OCI-LY1 (cell line): ENCODE measurements around the gene RGPD3.
"Not testable (repeated sequence)": the region's sequence is repeated elsewhere in the genome, so short reads cannot be mapped to it uniquely, and the experiment has no call there.

ENCODE experiments used
- H2AFZ ChIP-seq: fragments of 200-600 bp; sonication (generic), shearing (Covaris generic); 2 replicates; pipeline ENCODE4 v1.6.0; 2014; ENCODE audit warnings: antibody characterized with exemption, mild to moderate bottlenecking, low read length
- H3F3A ChIP-seq: fragments of 200-600 bp; sonication (generic), shearing (Covaris generic); 2 replicates; pipeline ENCODE4 v1.6.0; 2014; ENCODE audit warnings: mild to moderate bottlenecking, antibody characterized with exemption, low read length, moderate library complexity; ENCODE audit not compliant: insufficient read depth
- H3K27ac ChIP-seq: fragments of 200-600 bp; sonication (generic); 2 replicates; pipeline ENCODE4 v1.5.1; 2014; ENCODE audit warnings: low read length, mixed run types, mild to moderate bottlenecking, low read depth; ENCODE audit not compliant: poor library complexity, severe bottlenecking
- H3K27me3 ChIP-seq: fragments of 200-600 bp; sonication (generic); 2 replicates; pipeline ENCODE4 v1.6.0; 2014; ENCODE audit warnings: antibody characterized with exemption, mild to moderate bottlenecking, low read length, moderate library complexity; ENCODE audit not compliant: insufficient read depth
- H3K36me3 ChIP-seq: fragments of 200-600 bp; sonication (generic); 2 replicates; pipeline ENCODE4 v1.6.1; 2014; ENCODE audit warnings: mild to moderate bottlenecking, antibody characterized with exemption, low read length, moderate library complexity, mixed read lengths; ENCODE audit not compliant: insufficient read depth
- H3K4me1 ChIP-seq: fragments of 200-600 bp; sonication (generic); 2 replicates; pipeline ENCODE4 v1.5.1; 2014; ENCODE audit warnings: mild to moderate bottlenecking, low read length, moderate library complexity; ENCODE audit not compliant: insufficient read depth, severe bottlenecking
- H3K4me2 ChIP-seq: fragments of 200-600 bp; sonication (generic), shearing (Covaris generic); 2 replicates; pipeline ENCODE4 v1.6.1; 2014; ENCODE audit warnings: low read length
- H3K4me3 ChIP-seq: fragments of 200-600 bp; sonication (generic); 2 replicates; pipeline ENCODE4 v1.5.1; 2014; ENCODE audit warnings: low read length, low read depth, mild to moderate bottlenecking, mixed read lengths; ENCODE audit not compliant: poor library complexity, severe bottlenecking
- H3K79me2 ChIP-seq: fragments of 200-600 bp; shearing (Covaris generic); 2 replicates; pipeline ENCODE4 v1.6.1; 2016; ENCODE audit warnings: mixed run types, low read length, mixed read lengths; ENCODE audit not compliant: insufficient read depth
- H3K9ac ChIP-seq: fragments of 200-600 bp; sonication (generic), shearing (Covaris generic); 2 replicates; pipeline ENCODE4 v1.6.1; 2014; ENCODE audit warnings: mild to moderate bottlenecking, low read length, mixed read lengths
- H3K9me2 ChIP-seq: fragments of 200-600 bp; sonication (generic), shearing (Covaris generic); 2 replicates; pipeline ENCODE4 v1.6.1; 2014; ENCODE audit warnings: low read depth, mild to moderate bottlenecking, low read length, mixed read lengths
- H3K9me3 ChIP-seq: fragments of 200-600 bp; shearing (Covaris generic); 2 replicates; pipeline ENCODE4 v1.6.1; 2014; ENCODE audit warnings: low read length, mixed read lengths
- H4K20me1 ChIP-seq: fragments of 200-600 bp; sonication (generic), shearing (Covaris generic); 2 replicates; pipeline ENCODE4 v1.6.0; 2016; ENCODE audit warnings: mild to moderate bottlenecking, low read length; ENCODE audit not compliant: insufficient read depth
- CTCF ChIP-seq: fragments of 200-600 bp; sonication (generic), shearing (Covaris generic); IDR thresholded peaks from 2 replicates; pipeline ENCODE4 v1.5.1; 2017; ENCODE audit warnings: mild to moderate bottlenecking, antibody characterized with exemption, low read length, moderate library complexity, mixed read lengths
- EZH2 ChIP-seq: fragments of 200-600 bp; sonication (generic), shearing (Covaris generic); IDR thresholded peaks from 2 replicates; pipeline ENCODE4 v1.8.0; 2017; ENCODE audit warnings: borderline replicate concordance, mixed run types, mild to moderate bottlenecking, antibody characterized with exemption, low read length, moderate library complexity, mixed read lengths

The RGPD3 gene

GRCh38 chr2:106468107-106468506, at the start of gene RGPD3:
Gene RGPD3 (minus strand): TSS chr2:106468413. CDS start chr2:106468288, 125 bp downstream.
- not testable (repeated sequence) for H3F3A ChIP-seq, H3K27ac ChIP-seq, H3K9ac ChIP-seq, H2AFZ ChIP-seq, H3K27me3 ChIP-seq, H3K9me2 ChIP-seq, H4K20me1 ChIP-seq, H3K4me3 ChIP-seq, H3K4me1 ChIP-seq, H3K4me2 ChIP-seq, H3K9me3 ChIP-seq, H3K79me2 ChIP-seq, H3K36me3 ChIP-seq

GRCh38 chr2:106517329-106517728, 49.1 kb upstream of the RGPD3 start:
- Histone ChIP-seq H3K36me3 (no peaks in the 10 kb centered on the region), H3K27me3 (no peaks in the 10 kb centered on the region), H3K4me3 (no peak overlapping the region), H3K9me3 (no peaks in the 10 kb centered on the region), H3K9ac (no peak overlapping the region), H3K4me2 (no peak overlapping the region), H2AFZ (no peak overlapping the region), H3K27ac (no peak overlapping the region), H3K4me1 (peaks cover 3% of the 10 kb centered on the region), H3F3A (no peaks in the 10 kb centered on the region), H4K20me1 (no peaks in the 10 kb centered on the region), H3K79me2 (no peaks in the 10 kb centered on the region), H3K9me2 (no peaks in the 10 kb centered on the region)
- no peak for TF ChIP-seq CTCF
- TF ChIP-seq EZH2 = no peak

GRCh38 chr2:106516864-106517263, 48.7 kb upstream of the RGPD3 start:
- peaks cover 3% of the 10 kb centered on the region for H3K4me1 ChIP-seq
- H3K27me3 ChIP-seq = no peaks in the 10 kb centered on the region
- no peak overlapping the region for H3K27ac ChIP-seq
- no peaks in the 10 kb centered on the region for H3K79me2 ChIP-seq
- H3K36me3 ChIP-seq = no peaks in the 10 kb centered on the region
- no peak overlapping the region for H3K4me2 ChIP-seq
- H3K9me3 ChIP-seq = no peaks in the 10 kb centered on the region
- H3K4me3 ChIP-seq = no peak overlapping the region
- TF ChIP-seq EZH2 (no peak), CTCF (no peak)
- no peak overlapping the region for H3K9ac ChIP-seq
- no peaks in the 10 kb centered on the region for H3K9me2 ChIP-seq
- no peaks in the 10 kb centered on the region for H4K20me1 ChIP-seq
- H3F3A ChIP-seq = no peaks in the 10 kb centered on the region
- no peak overlapping the region for H2AFZ ChIP-seq

GRCh38 chr2:106516436-106516835, 48.2 kb upstream of the RGPD3 start:
- Histone ChIP-seq H3K36me3 (no peaks in the 10 kb centered on the region), H3K9me3 (no peaks in the 10 kb centered on the region), H4K20me1 (no peaks in the 10 kb centered on the region), H3K27ac (no peak overlapping the region), H3K4me3 (no peak overlapping the region), H3F3A (no peaks in the 10 kb centered on the region), H3K9ac (no peak overlapping the region), H3K4me2 (no peak overlapping the region), H3K27me3 (no peaks in the 10 kb centered on the region), H2AFZ (no peak overlapping the region), H3K9me2 (no peaks in the 10 kb centered on the region), H3K79me2 (no peaks in the 10 kb centered on the region), H3K4me1 (peaks cover 3% of the 10 kb centered on the region)
- no peak for TF ChIP-seq EZH2
- no peak for TF ChIP-seq CTCF

GRCh38 chr2:106514827-106515226, 46.6 kb upstream of the RGPD3 start:
- not testable (repeated sequence) for H3K79me2 ChIP-seq, H3K36me3 ChIP-seq, H3K4me3 ChIP-seq, H3K9me3 ChIP-seq, H3K9ac ChIP-seq, H2AFZ ChIP-seq, H3K9me2 ChIP-seq, H3F3A ChIP-seq, H3K27me3 ChIP-seq, H3K4me2 ChIP-seq, H4K20me1 ChIP-seq, H3K4me1 ChIP-seq
- H3K27ac ChIP-seq = peak overlapping the region; percentile 64

GRCh38 chr2:106513391-106513790, 45.2 kb upstream of the RGPD3 start:
- H3K27ac ChIP-seq = peak overlapping the region; percentile 40
- not testable (repeated sequence) for H3K9ac ChIP-seq, H3K27me3 ChIP-seq, H3K4me2 ChIP-seq, H3K36me3 ChIP-seq, H3K9me2 ChIP-seq, H3K9me3 ChIP-seq, H3K79me2 ChIP-seq, H2AFZ ChIP-seq, H3F3A ChIP-seq, H4K20me1 ChIP-seq, H3K4me3 ChIP-seq, H3K4me1 ChIP-seq
